ENCODE measurements around the gene PTPRU.

PTPRU gene

DNA sequence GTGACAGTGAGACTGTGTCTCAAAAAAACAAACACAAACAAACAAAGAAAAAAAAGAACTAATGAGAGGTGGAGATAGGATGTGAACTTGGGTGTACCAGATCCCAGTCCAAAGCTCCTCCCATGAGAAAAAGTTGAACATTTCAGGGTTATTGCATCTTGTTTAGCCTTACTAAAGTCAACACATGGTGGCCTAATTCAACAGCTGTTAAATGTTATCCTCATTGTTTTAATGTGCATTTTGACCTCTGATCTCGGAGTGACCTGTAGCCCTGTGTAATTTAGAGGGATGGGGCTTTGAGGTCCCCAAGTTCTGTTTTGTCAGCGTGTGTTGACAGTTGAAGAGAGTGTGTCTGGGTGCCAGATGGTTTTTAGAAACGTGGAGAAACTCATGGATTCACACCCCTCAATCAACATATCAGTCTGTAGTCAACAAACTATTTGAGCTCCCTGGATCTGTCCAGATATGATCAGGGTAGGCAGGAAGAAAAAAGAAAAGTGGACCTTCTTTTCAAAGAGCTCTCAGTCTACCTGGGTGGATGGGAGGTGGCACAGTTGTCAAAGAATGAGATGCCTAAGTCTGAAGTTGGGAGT is 34.7 kb downstream of the PTPRU start:
- no peak for DNase-seq

GRCh38 chr1:29271724-29272123 is 35.4 kb downstream of the PTPRU start:
- DNase-seq = no peak

GRCh38 chr1:29272147-29272907 is 36.0 kb downstream of the PTPRU start:
- no peak for DNase-seq

GRCh38 chr1:29275435-29275834 is 39.1 kb downstream of the PTPRU start:
- DNase-seq = no peak

DNA sequence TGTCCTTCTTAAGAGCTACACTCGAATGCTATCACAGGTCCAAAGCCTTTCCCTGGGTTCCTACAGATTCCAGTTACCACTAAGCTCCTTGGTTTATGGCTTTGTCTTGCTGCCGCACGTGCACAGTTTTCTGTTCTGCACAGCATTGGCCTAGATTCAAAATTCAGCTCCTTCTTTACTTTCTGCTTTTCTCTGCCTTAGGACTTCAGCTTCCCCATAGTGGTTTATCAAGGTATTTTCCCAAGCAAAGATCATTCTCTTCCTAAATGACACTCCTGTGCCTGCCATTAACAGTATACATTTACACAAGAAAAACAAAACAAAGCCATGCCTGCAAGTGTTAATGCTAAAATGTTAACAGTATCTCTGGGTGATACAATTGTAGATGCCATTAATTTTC is 41.8 kb downstream of the PTPRU start:
- no peak for DNase-seq

- no peak for DNase-seq
Observed at GRCh38 chr1:29279406-29279805, 43.1 kb downstream of the PTPRU start.

- no peak for DNase-seq
Observed at GRCh38 chr1:29279951-29280391, 43.6 kb downstream of the PTPRU start.

GRCh38 chr1:29280409-29281131 is 44.2 kb downstream of the PTPRU start:
- DNase-seq = no peak

DNA sequence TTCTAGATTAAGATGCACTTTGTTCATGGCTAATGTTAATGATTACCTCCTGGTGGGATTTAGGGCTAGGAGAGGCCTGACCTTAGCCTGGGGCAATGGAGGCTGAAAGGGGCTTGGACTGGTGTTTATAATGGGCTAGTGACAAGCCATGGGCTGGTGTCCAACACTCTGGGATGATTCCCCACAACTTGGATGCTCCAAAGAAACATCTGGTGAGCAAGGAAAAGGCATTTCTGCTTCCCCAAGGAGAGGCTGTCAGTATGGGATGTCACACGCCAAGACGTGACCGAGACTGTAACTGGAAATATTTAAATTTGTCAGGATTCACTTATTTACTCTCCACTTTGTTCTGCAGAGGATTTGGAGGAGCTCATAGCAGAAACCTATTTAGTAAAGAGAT is 45.2 kb downstream of the PTPRU start:
- DNase-seq = no peak

DNA sequence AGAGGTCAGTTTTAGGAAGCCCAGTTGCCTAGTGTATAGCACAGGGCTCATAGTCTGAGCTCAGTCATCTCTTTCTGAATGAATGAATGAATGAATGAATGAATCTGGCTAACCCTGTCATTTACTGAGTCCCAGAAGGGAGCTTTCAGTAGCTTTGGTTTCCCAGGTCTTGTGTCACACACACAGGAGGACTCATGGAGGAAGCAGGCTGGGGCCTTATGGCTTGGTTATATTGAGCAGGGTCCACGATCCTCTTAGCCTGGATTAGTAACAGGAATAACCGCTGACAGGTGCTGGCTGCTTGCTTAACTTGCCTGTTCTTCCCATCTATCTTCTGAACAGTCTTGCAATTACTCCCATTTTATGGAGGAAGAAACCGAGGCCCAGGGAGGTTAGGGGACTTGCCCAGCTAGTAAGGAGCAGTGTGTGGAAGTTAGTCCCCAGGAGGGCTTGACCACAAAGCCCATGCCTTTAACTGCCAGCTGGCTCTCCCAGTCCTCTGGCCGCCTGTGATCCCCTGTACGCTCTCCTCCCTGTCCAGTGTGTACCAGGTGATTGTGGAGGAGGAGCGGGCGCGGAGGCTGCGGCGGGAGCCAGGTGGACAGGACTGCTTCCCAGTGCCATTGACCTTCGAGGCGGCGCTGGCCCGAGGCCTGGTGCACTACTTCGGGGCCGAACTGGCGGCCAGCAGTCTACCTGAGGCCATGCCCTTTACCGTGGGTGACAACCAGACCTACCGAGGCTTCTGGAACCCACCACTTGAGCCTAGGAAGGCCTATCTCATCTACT is 46.0 kb downstream of the PTPRU start:
- DNase-seq = no peak

- no peak for DNase-seq
Observed at GRCh38 chr1:29282924-29283803, 46.8 kb downstream of the PTPRU start.

DNA sequence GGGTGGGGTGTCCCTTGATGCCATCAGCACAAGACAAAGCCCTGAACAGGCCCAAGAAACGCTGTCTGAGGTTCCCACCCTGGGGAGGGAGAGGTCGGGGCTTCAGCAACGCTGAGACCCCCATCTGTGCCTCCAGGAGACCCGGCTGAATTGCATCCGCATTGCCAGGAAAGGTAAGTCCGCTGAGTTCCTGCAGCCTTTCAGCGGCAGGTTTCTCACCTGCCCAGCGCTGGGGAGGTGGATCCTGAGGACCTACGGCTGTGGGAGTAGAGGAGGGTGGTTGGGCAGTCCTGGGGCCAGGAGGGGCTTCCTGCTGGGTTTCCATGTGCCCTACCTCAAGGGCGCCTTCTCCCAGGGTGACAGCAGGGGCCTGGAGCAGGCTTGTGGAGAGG is 47.5 kb downstream of the PTPRU start:
- no peak for DNase-seq

DNA sequence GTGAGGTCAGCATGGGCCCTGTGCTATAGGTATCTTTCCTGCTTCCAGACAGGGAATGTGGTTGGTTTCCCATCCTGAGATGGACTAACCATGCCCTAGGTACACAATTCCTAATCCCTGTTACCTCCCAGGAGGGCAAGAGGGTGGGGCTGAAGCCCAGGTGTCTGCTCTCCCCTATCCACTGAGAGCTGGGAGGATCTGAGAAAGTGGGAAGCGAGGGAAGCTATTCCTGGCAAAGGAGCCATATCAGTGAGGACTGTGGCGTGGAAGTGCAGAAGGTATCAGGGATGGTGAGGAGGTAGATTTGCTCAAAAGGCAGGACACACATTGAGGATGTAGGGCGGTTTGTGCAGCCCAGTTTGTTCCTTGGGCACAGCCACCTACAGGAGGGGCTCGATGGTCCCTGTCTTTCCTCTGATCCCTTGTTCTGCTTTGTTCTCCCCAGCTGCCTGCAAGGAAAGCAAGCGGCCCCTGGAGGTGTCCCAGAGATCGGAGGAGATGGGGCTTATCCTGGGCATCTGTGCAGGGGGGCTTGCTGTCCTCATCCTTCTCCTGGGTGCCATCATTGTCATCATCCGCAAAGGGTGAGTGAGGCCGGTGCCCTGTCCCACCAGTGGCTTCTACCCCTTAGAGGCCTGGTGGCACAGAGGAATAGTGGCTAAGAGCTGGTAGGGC is 48.1 kb downstream of the PTPRU start:
- no peak for DNase-seq

GRCh38 chr1:29284961-29285560 is 48.7 kb downstream of the PTPRU start:
- DNase-seq = no peak

DNA sequence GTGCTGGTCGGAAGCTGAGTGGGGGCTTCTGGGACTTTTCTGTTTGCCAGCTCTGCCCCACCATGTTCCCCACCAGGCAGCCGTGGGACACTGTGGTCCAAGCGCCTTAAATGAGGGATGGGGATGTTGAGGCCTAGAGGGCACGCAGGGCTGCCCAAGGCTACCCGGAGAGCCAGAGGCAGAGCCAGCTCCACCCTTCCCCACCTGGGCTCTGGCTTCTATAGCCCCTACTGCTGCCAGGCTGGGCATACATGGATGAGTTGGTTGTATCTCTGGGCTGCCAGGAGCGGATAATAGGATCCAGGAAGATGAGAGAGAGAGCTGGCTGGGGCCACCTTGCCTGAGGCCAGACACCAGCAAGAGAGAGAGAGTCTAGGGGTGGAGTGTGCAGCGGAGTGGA is 49.4 kb downstream of the PTPRU start:
- no peak for DNase-seq

- DNase-seq = no peak
Observed at GRCh38 chr1:29286194-29286767, 50.0 kb downstream of the PTPRU start.

GRCh38 chr1:29289493-29289892 is 53.2 kb downstream of the PTPRU start:
- no peak for DNase-seq

DNA sequence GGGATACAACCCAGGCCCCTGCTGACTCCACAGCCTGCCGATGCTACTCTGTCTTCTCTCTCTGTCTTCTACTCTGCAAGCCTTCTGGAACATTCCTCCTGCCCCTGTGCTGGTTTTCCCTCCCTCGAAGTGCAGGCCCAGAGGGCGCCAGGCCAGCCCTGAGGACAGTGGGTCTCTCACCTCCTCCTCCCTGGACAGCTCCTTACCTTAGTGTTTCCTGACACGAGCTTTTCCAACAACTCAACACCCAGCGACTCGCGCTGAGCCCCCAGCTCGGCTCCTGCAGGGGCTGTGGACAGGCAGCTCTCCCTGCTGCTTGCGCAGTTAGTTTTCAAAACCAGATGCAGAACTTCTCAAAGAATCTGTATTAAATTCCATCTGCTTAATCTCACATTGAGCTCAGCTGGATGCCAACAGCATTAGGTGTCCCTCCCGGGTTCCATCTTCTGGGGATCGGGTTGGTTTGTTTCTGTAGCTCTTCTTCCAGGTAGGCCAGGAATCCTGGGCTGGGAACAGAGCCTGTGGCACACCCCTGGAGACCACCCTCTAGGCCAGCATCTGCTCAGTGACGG is 54.2 kb downstream of the PTPRU start:
- DNase-seq = no peak

DNA sequence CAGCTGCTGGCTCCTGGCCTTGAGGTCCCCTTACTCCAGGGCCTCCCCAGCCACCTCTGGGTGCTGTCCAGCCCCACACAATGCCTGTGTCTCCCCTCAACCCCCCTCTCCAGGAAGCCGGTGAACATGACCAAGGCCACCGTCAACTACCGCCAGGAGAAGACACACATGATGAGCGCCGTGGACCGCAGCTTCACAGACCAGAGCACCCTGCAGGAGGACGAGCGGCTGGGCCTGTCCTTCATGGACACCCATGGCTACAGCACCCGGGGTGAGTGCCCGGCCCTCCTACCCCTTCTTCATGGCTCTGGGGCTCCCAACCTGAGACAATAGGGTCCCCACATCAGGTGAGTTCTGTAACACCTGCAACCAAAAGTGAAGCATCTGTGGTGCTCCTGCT is 55.4 kb downstream of the PTPRU start:
- DNase-seq = no peak

DNA sequence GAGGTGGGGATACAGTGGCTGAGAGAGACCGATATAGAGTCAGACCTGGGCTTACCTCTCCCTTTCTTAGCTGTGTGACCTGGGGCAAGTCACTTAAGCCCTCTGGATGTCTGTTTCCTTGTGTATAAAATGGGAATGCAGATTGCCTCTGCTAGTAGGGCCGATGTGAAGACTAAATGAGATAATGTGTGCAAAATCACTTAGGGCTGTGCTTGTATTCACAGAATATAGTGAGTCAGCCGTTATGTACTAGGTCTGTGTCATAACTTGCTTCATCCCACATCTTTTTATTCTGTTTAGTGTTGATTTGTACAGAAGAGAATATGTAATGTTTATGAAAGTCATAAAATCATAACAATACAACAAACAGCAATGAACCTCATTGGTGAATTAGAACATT is 56.0 kb downstream of the PTPRU start:
- no peak for DNase-seq

- DNase-seq = no peak
Observed at GRCh38 chr1:29297450-29297849, 61.1 kb downstream of the PTPRU start.
